B cell (primary cell): ENCODE data around the gene TBXA2R. TPM values are rescaled to one million over a fixed set of nuclear protein-coding genes. Genes with fewer than 3 reads are reported as not detected.

Source experiments
- ATAC-seq: fragments of 200-7000 bp; cut with Tn5 transposase; one replicate; pipeline ENCODE4 v1.10.0; 2021; ENCODE audit warnings: low read depth, mild to moderate bottlenecking, moderate number of reproducible peaks, moderate library complexity
- CTCF ChIA-PET: fragments of 350-600 bp; sonication (Branson Sonifier 250); formaldehyde crosslinking; loops from one replicate; lab custom pipeline; 2021; ENCODE audit warnings: antibody characterized with exemption, inconsistent platforms; lab: Charles Lee
- POLR2A ChIA-PET: fragments of 350-600 bp; sonication (Branson Sonifier 250); formaldehyde crosslinking; loops from one replicate; lab custom pipeline; 2021; ENCODE audit warnings: antibody characterized with exemption; lab: Charles Lee
- DNase-seq: peaks from one replicate; pipeline ENCODE4 v3.0.0; 2013
- H2AFZ ChIP-seq: 2 replicates; pipeline ENCODE4 v1.6.1; 2012; ENCODE audit warnings: mild to moderate bottlenecking, low read depth, low read length; ENCODE audit not compliant: insufficient read depth, poor library complexity, severe bottlenecking
- H3K27ac ChIP-seq, 2 donors: 1 replicate in 1 of 2; 2 replicates in 1 of 2; pipeline ENCODE4 v1.5.1; 2012 to 2013; ENCODE audit warnings: low read length in 2 of 2, mild to moderate bottlenecking in 2 of 2, moderate library complexity in 1 of 2
- H3K27me3 ChIP-seq, 4 experiments: fragments of 200-600 bp in 1 of 4; sonication (generic) in 1 of 4; replicated peaks in 1 of 4; 1 replicate in 2 of 4; 2 replicates in 2 of 4; pipeline versions ENCODE4 v1.6.1 to v1.7.0; 2013 to 2016; ENCODE audit warnings: low read length in 3 of 4, mild to moderate bottlenecking in 2 of 4, mixed read lengths in 1 of 4, moderate library complexity in 1 of 4; ENCODE audit not compliant: insufficient read depth in 4 of 4, control insufficient read depth in 3 of 4; ENCODE audit errors: control extremely low read depth in 1 of 4
- H3K36me3 ChIP-seq, 2 experiments: replicated peaks in 1 of 2; 1 replicate in 1 of 2; 2 replicates in 1 of 2; pipeline versions ENCODE4 v1.6.1 to v1.7.1; 2013; ENCODE audit warnings: low read length in 1 of 2; ENCODE audit not compliant: insufficient read depth in 2 of 2, control insufficient read depth in 1 of 2; ENCODE audit errors: control extremely low read depth in 1 of 2, extremely low read depth in 1 of 2
- H3K4me1 ChIP-seq, 2 donors: fragments of 200-600 bp in 1 of 2; sonication (generic) in 1 of 2; 1 replicate in 1 of 2; 2 replicates in 1 of 2; pipeline versions ENCODE4 v1.5.1 to v1.6.1; 2013 to 2017; ENCODE audit warnings: low read length in 2 of 2; ENCODE audit not compliant: control insufficient read depth in 2 of 2, insufficient read depth in 2 of 2
- H3K4me2 ChIP-seq: replicated peaks from 2 replicates; pipeline ENCODE3; 2012; ENCODE audit warnings: mild to moderate bottlenecking, low read depth, low read length; ENCODE audit not compliant: poor library complexity, severe bottlenecking
- H3K4me3 ChIP-seq, 5 experiments: fragments of 200-600 bp in 1 of 5; sonication (generic) in 1 of 5; 1 replicate in 3 of 5; 2 replicates in 2 of 5; pipeline versions ENCODE4 v1.5.1 to v1.7.0; 2011 to 2016; ENCODE audit warnings: low read length in 4 of 5, mild to moderate bottlenecking in 4 of 5, low read depth in 2 of 5, control low read depth in 1 of 5, moderate library complexity in 1 of 5; ENCODE audit not compliant: insufficient read depth in 1 of 5; ENCODE audit errors: control extremely low read depth in 1 of 5, extremely low read depth in 1 of 5
- H3K79me2 ChIP-seq: fragments of 200-600 bp; sonication (generic); one replicate; pipeline ENCODE4 v1.6.0; 2016; ENCODE audit warnings: low read length; ENCODE audit not compliant: control insufficient read depth, insufficient read depth
- H3K9ac ChIP-seq: fragments of 200-600 bp; sonication (generic); 2 replicates; pipeline ENCODE4 v1.6.1; 2017; ENCODE audit warnings: mild to moderate bottlenecking, low read length, moderate library complexity
- H3K9me3 ChIP-seq, 3 donors: one replicate each; pipeline versions ENCODE4 v1.6.1 to v1.7.1; 2013; ENCODE audit warnings: low read length in 2 of 3; ENCODE audit not compliant: control insufficient read depth in 2 of 3, insufficient read depth in 1 of 3; ENCODE audit errors: control extremely low read depth in 1 of 3
- H4K20me1 ChIP-seq: 2 replicates; pipeline ENCODE4 v1.6.0; 2012; ENCODE audit warnings: mild to moderate bottlenecking, low read length; ENCODE audit not compliant: insufficient read depth, control insufficient read depth, poor library complexity, severe bottlenecking
- H3K27ac Mint-ChIP-seq: one replicate; pipeline ENCODE4 v1.8.0; 2021; ENCODE audit warnings: mixed read lengths
- H3K27me3 Mint-ChIP-seq: one replicate; pipeline ENCODE4 v1.8.0; 2021; ENCODE audit warnings: mixed read lengths
- H3K4me1 Mint-ChIP-seq: one replicate; pipeline ENCODE4 v1.8.0; 2021; ENCODE audit warnings: mixed read lengths
- H3K4me3 Mint-ChIP-seq: one replicate; pipeline ENCODE4 v1.8.0; 2021; ENCODE audit warnings: mixed read lengths
- H3K9me3 Mint-ChIP-seq: one replicate; pipeline ENCODE4 v1.8.0; 2022; ENCODE audit warnings: mixed read lengths; ENCODE audit not compliant: insufficient read depth
- EZH2 ChIP-seq: IDR thresholded peaks from 2 replicates; pipeline ENCODE4 v1.6.1; 2012; ENCODE audit warnings: borderline replicate concordance, low read depth, mild to moderate bottlenecking, moderate library complexity, low read length; ENCODE audit not compliant: insufficient read depth, poor library complexity, severe bottlenecking
- WGBS: methylation state at CpG from one replicate; pipeline ENCODE4 v1.1.5; 2013; ENCODE audit warnings: missing lambda C conversion rate; ENCODE audit not compliant: insufficient coverage; 5-methylcytosine and 5-hydroxymethylcytosine counted together
- intact Hi-C: fragments of 100-400 bp; cut with micrococcal nuclease; formaldehyde crosslinking; loops from one replicate; pipeline ENCODE4 v1.10.0; 2022
- polyA plus RNA-seq: library from polyadenylated mRNA; depleted of rRNA; stranded (reverse); fragments of >200 nt; gene quantifications from 2 replicates; pipeline ENCODE4 v1.2.3, GENCODE V29; 2012
- total RNA-seq, 2 donors: library from RNA; stranded (reverse); fragments of 120-200 nt in 1 of 2; gene quantifications; 1 replicate in 1 of 2; 2 replicates in 1 of 2; pipeline versions ENCODE4 v1.2.3 to v1.2.4, GENCODE V29; 2013 to 2022
- TF ChIP-seq, protein P1 (sequence below): fragments of 200-600 bp; IDR thresholded peaks from one replicate; pipeline ENCODE4 v1.8.0; 2022; ENCODE audit warnings: antibody characterized with exemption, mild to moderate bottlenecking

Gene TBXA2R
- total and polyA plus RNA-seq, 2 donors (not counting 1 experiment from before 2014, with no cell fraction given), result 3.9 to 7.9 TPM

DNA sequence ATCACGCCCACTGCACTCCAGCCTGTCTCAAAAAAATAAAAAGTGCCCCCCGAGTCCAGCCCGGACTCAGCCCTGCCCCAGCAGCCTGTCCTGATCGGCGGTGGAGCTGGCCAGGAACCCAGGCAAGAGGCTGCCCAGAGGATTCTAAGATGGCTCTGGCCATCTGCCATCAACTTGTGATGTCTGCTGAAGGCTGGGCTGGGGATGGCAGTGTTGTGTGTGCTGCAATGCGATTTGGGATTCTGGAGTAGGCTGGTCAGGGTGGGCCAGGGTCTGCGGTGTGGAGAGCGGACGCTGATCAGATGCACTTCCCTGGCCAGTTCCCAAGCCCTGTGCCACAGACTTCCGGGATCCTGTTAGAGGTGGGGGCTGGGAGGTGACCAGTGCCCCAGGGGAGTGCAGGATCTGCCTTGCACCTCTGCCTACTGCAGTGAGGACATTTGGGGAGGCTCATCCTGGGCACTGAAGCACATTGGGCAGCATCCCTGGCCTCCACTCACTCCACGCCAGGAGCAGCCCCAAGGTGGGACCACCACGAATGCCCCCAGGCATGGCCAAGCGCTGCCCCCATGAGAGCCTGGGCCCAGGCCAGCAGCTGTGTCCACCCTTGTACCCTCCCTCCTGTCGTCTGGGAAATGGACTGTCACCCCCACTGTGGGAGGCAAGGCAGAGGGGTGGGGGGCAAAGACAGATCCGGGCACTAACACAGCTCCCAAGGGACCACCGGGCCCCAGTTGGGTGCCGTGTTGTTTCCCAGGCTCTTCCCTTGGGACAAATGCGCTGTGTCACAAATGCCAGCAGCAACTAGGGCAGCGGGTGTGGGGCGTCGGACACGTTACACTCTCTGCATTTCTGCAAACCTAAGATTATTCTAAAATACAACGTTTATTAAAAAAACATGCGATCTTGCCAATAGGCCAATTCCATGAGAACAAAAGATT is 3.4 kb upstream of the TBXA2R start:
- DNase-seq (no peak), ATAC-seq (no peak)
- H3K27me3 ChIP-seq, result peaks cover 0 to 4% (median 0%) of the 10 kb centered on the region in 4 experiments
- WGBS, result 67% methylated on average over 24 of the region's 24 CpGs
- no peak overlapping the region for H3K27ac Mint-ChIP-seq
- peaks cover 0 to 20% (median 0%) of the 10 kb centered on the region in 3 donors for H3K9me3 ChIP-seq
- ChIA-PET POLR2A (interaction anchor here (0.6 kb wide), 1 partner anchor 1397 kb away, joined by 5 read pairs; no protein-coding TSS in a partner anchor), CTCF (interaction anchor here (1.3 kb wide), 1 partner anchor 65 kb away, joined by 3 read pairs; no protein-coding TSS in a partner anchor)
- peaks cover 0 to 20% of the 10 kb centered on the region in 2 experiments for H3K36me3 ChIP-seq
- H3K4me3 Mint-ChIP-seq, result no peak overlapping the region
- H3K4me2 ChIP-seq, result no peak overlapping the region
- intact Hi-C loops, result loop anchor here (5.0 kb wide), 1 partner anchor 53 kb away; the partner anchor contains the start of gene MFSD12
- no peaks in the 10 kb centered on the region for H3K9me3 Mint-ChIP-seq
- H3K27ac ChIP-seq, result no peak overlapping the region
- peaks cover 7% of the 10 kb centered on the region for H3K79me2 ChIP-seq
- H4K20me1 ChIP-seq, result no peaks in the 10 kb centered on the region
- no peak overlapping the region for H3K9ac ChIP-seq
- H3K4me1 ChIP-seq, result peaks cover 28 to 38% of the 10 kb centered on the region in 2 donors
- H3K4me1 Mint-ChIP-seq, result peaks cover 21% of the 10 kb centered on the region
- H2AFZ ChIP-seq, result no peak overlapping the region
- no peak overlapping the region for H3K4me3 ChIP-seq
- no peaks in the 10 kb centered on the region for H3K27me3 Mint-ChIP-seq
- TF ChIP-seq, protein P1, sequence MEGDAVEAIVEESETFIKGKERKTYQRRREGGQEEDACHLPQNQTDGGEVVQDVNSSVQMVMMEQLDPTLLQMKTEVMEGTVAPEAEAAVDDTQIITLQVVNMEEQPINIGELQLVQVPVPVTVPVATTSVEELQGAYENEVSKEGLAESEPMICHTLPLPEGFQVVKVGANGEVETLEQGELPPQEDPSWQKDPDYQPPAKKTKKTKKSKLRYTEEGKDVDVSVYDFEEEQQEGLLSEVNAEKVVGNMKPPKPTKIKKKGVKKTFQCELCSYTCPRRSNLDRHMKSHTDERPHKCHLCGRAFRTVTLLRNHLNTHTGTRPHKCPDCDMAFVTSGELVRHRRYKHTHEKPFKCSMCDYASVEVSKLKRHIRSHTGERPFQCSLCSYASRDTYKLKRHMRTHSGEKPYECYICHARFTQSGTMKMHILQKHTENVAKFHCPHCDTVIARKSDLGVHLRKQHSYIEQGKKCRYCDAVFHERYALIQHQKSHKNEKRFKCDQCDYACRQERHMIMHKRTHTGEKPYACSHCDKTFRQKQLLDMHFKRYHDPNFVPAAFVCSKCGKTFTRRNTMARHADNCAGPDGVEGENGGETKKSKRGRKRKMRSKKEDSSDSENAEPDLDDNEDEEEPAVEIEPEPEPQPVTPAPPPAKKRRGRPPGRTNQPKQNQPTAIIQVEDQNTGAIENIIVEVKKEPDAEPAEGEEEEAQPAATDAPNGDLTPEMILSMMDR, result no peak
- no peak for TF ChIP-seq EZH2
